ENCODE measurements around the gene CKB. TPM values are rescaled to one million over a fixed set of nuclear protein-coding genes. Genes with fewer than 3 reads are reported as not detected.
A peak's percentile ranks its signal among the peaks of the same experiment; 100 is the strongest.

CKB gene
- polyA plus RNA-seq, 1 donor (not counting 4 experiments of a cell fraction or from before 2014, with no cell fraction given), result 10.0 TPM

- no peaks in the 10 kb centered on the region for H3K9me1 ChIP-seq (ENCODE audit: control insufficient read depth, extremely low read depth, insufficient read depth, low read length)
- no peaks in the 10 kb centered on the region for H3K9me3 ChIP-seq (ENCODE audit: control insufficient read depth, low read depth, low read length)
- peaks cover 43% of the 10 kb centered on the region for H3K27me3 ChIP-seq (ENCODE audit: control insufficient read depth, extremely low read depth, insufficient read depth, low read length)
- H3K4me2 ChIP-seq (ENCODE audit: control insufficient read depth, extremely low read depth, insufficient read depth, low read depth, low read length), result no peak overlapping the region
- no peak for DNase-seq (ENCODE audit: low read depth, low spot score)
- dilution Hi-C loops (cut with MboI; ENCODE audit: extremely low pct_ligation_motif_present, low sequenced_read_pairs), result no loop called here
- H2AFZ ChIP-seq (ENCODE audit: control insufficient read depth, low read length), result no peak overlapping the region
- peaks cover 7% of the 10 kb centered on the region for H4K20me1 ChIP-seq (ENCODE audit: control insufficient read depth, extremely low read depth, insufficient read depth, low read length)
- no peak overlapping the region for H3K9ac ChIP-seq (ENCODE audit: control insufficient read depth, extremely low read depth, insufficient read depth, low read length)
- H3K4me3 ChIP-seq (ENCODE audit: control insufficient read depth in 2 of 3, extremely low read depth in 1 of 3, insufficient read depth in 2 of 3, low read depth in 1 of 3, low read length in 3 of 3), result no peak overlapping the region
- TF ChIP-seq CTCF (optimal IDR thresholded peaks at IDR 0.05 in 1 of 3, IDR thresholded peaks at IDR 0.05 in 1 of 3, conservative IDR thresholded peaks at IDR 0.05 in 1 of 3; ENCODE audit: extremely low read depth in 1 of 3, insufficient read depth in 2 of 3, low read length in 3 of 3), result no peak
- H3K36me3 ChIP-seq (ENCODE audit: control insufficient read depth in 2 of 2, extremely low read depth in 1 of 2, insufficient read depth in 2 of 2, low read length in 2 of 2), result peaks cover 0 to 5% of the 10 kb centered on the region in 2 experiments
- FAIRE-seq, result no peak
- no peaks in the 10 kb centered on the region for H3K79me2 ChIP-seq (ENCODE audit: control insufficient read depth, insufficient read depth, low read length)
- H3K4me1 ChIP-seq (ENCODE audit: control insufficient read depth, extremely low read depth, insufficient read depth, low read length), result peaks cover 24% of the 10 kb centered on the region
- no peak overlapping the region for H3K27ac ChIP-seq (ENCODE audit: control insufficient read depth, insufficient read depth, low read length)
These were observed 2.8 kb downstream of the CKB start for GRCh38 chr14:103519837-103520212.

- Histone ChIP-seq H3K9me3 (ENCODE audit: control insufficient read depth, low read depth, low read length) (no peaks in the 10 kb centered on the region), H3K79me2 (ENCODE audit: control insufficient read depth, insufficient read depth, low read length) (no peaks in the 10 kb centered on the region), H3K9ac (ENCODE audit: control insufficient read depth, extremely low read depth, insufficient read depth, low read length) (no peak overlapping the region), H2AFZ (ENCODE audit: control insufficient read depth, low read length) (no peak overlapping the region), H3K27ac (ENCODE audit: control insufficient read depth, insufficient read depth, low read length) (no peak overlapping the region), H4K20me1 (ENCODE audit: control insufficient read depth, extremely low read depth, insufficient read depth, low read length) (peaks cover 7% of the 10 kb centered on the region), H3K36me3 (ENCODE audit: control insufficient read depth in 2 of 2, extremely low read depth in 1 of 2, insufficient read depth in 2 of 2, low read length in 2 of 2) (peaks cover 0 to 7% of the 10 kb centered on the region in 2 experiments), H3K27me3 (ENCODE audit: control insufficient read depth, extremely low read depth, insufficient read depth, low read length) (peaks cover 43% of the 10 kb centered on the region), H3K9me1 (ENCODE audit: control insufficient read depth, extremely low read depth, insufficient read depth, low read length) (no peaks in the 10 kb centered on the region), H3K4me3 (ENCODE audit: control insufficient read depth in 2 of 3, extremely low read depth in 1 of 3, insufficient read depth in 2 of 3, low read depth in 1 of 3, low read length in 3 of 3) (no peak overlapping the region), H3K4me2 (ENCODE audit: control insufficient read depth, extremely low read depth, insufficient read depth, low read depth, low read length) (no peak overlapping the region), H3K4me1 (ENCODE audit: control insufficient read depth, extremely low read depth, insufficient read depth, low read length) (peaks cover 24% of the 10 kb centered on the region)
- FAIRE-seq, result peak; percentile 56
- TF ChIP-seq EZH2 (IDR thresholded peaks at IDR 0.05; ENCODE audit: low read length), result no peak
- TF ChIP-seq CTCF (optimal IDR thresholded peaks at IDR 0.05 in 1 of 3, IDR thresholded peaks at IDR 0.05 in 1 of 3, conservative IDR thresholded peaks at IDR 0.05 in 1 of 3; ENCODE audit: extremely low read depth in 1 of 3, insufficient read depth in 2 of 3, low read length in 3 of 3), result no peak
- dilution Hi-C loops (cut with MboI; ENCODE audit: extremely low pct_ligation_motif_present, low sequenced_read_pairs), result no loop called here
- DNase-seq (ENCODE audit: low read depth, low spot score), result no peak
These were observed 3.4 kb downstream of the CKB start for GRCh38 chr14:103519043-103519836.
